Heart right ventricle (tissue), 16 donors: ENCODE results near the gene MOGAT1. TPM values are rescaled to one million over a fixed set of nuclear protein-coding genes. Genes with fewer than 3 reads are reported as not detected.

Source experiments
- ATAC-seq, 8 donors: fragments of 200-7000 bp; cut with Tn5 transposase; one replicate each; pipeline ENCODE4 v1.9.1; 2020; ENCODE audit warnings: mild to moderate bottlenecking in 8 of 8, moderate library complexity in 8 of 8, moderate number of reproducible peaks in 1 of 8
- DNase-seq, 2 donors: peaks; one replicate each; pipeline ENCODE4 v3.0.0-alpha.2; 2020
- H3K27ac ChIP-seq, 10 donors: fragments of 200-600 bp; sonication (generic) in 2 of 10; one replicate each; pipeline versions ENCODE4 v1.5.0 to v1.8.0; 2020 to 2022; ENCODE audit warnings: mild to moderate bottlenecking in 3 of 10
- H3K27me3 ChIP-seq, 7 donors: fragments of 200-600 bp; one replicate each; pipeline ENCODE4 v1.8.0; 2021 to 2022; ENCODE audit warnings: mild to moderate bottlenecking in 2 of 7
- H3K36me3 ChIP-seq, 9 donors: fragments of 200-600 bp; sonication (generic) in 1 of 9; one replicate each; pipeline versions ENCODE4 v1.5.0 to v1.8.0; 2020 to 2022; ENCODE audit warnings: mild to moderate bottlenecking in 2 of 9
- H3K4me1 ChIP-seq, 9 donors: fragments of 200-600 bp; sonication (generic) in 1 of 9; one replicate each; pipeline versions ENCODE4 v1.5.0 to v1.8.0; 2020 to 2022; ENCODE audit warnings: mild to moderate bottlenecking in 4 of 9
- H3K4me3 ChIP-seq, 10 donors: fragments of 200-600 bp; sonication (generic) in 2 of 10; one replicate each; pipeline versions ENCODE4 v1.5.0 to v1.8.0; 2020 to 2022; ENCODE audit warnings: mild to moderate bottlenecking in 7 of 10, moderate library complexity in 2 of 10
- H3K9me3 ChIP-seq, 11 donors: fragments of 200-600 bp in 10 of 11; sonication (generic) in 2 of 11; one replicate each; pipeline versions ENCODE4 v1.5.0 to v1.8.0; 2013 to 2022; ENCODE audit warnings: mild to moderate bottlenecking in 2 of 11, control low read depth in 1 of 11, moderate library complexity in 1 of 11
- WGBS, 2 donors: extraction: QIAGEN DNeasy Blood & Tissue Kit; methylation state at CpG; one replicate each; pipeline ENCODE4 v1.1.7; 2013; ENCODE audit warnings: inconsistent platforms in 1 of 2; 5-methylcytosine and 5-hydroxymethylcytosine counted together
- intact Hi-C, 10 donors: fragments of 100-400 bp; cut with DNase I; formaldehyde crosslinking; loops; one replicate each; pipeline versions ENCODE4 v1.11.1 to v1.14.2; 2022
- polyA plus RNA-seq, 2 donors: library from polyadenylated mRNA; stranded (reverse); fragments of 200-250 nt; gene quantifications; one replicate each; pipeline ENCODE4 v1.2.3, GENCODE V29; 2013
- total RNA-seq, 10 donors: library from RNA; stranded (reverse); fragmentation: NEBNext Ultra II Directional in 3 of 10; extraction: Animal tissue kit (Norgen Biotek cat#: 25700) in 3 of 10; gene quantifications; one replicate each; pipeline versions ENCODE4 v1.2.1 to v1.2.4, GENCODE V29; 2021 to 2023
- TF ChIP-seq, protein P1 (sequence below), 9 donors: fragments of 200-600 bp; sonication (generic) in 2 of 9; IDR thresholded peaks; one replicate each; pipeline versions ENCODE4 v1.5.0 to v1.8.0; 2021 to 2022; ENCODE audit warnings: antibody characterized with exemption in 9 of 9, mild to moderate bottlenecking in 5 of 9, moderate library complexity in 1 of 9
- donor health status: Arrhythmogenic right ventricular cardiomyopathy.
- donor health status: ischemic (EF 13 %, LVEDD 7.1; RV severe dilation, severe dysfunction).
- donor health status: healthy with polysubstance abuse.
- donor health status: DM: no; HTN: yes; CAD: no.
- donor health status: DM: no; HTN: no; CAD: no.
- donor health status: ischemic (EF 25% LVEDD 6.9; RV normal size, moderate dysfunction).
- donor health status: ischemic (EF 25% LVEDD 5.7; RV mildly dilated, moderate dysfunction).
- donor health status: healthy.
- donor health status: DM: yes; HTN: yes; CAD: no.
- donor health status: Ischemic cardiomyopathy.
- donor health status: ischemic (EF 35%, LVEDD 5.7; RV mildly dilated, moderate dysfunction).
- donor health status: nonischemic (EF 11% LVEDD 7.7; RV severe dilation, severe dysfunction).
- donor health status: DM: yes; HTN: yes; CAD: no.
- donor health status: PGD.
- donor health status: ischemic (EF 29% LVEDD 5.4; RV normal size, mild dysfunction).
- donor health status: nonischemic (EF 23%, LVEDD 6.1; RV moderate dilation, normal function).

MOGAT1 gene
- total and polyA plus RNA-seq, 12 donors, result 0.07 to 0.93 (median 0.56) TPM; not detected in 3

DNA sequence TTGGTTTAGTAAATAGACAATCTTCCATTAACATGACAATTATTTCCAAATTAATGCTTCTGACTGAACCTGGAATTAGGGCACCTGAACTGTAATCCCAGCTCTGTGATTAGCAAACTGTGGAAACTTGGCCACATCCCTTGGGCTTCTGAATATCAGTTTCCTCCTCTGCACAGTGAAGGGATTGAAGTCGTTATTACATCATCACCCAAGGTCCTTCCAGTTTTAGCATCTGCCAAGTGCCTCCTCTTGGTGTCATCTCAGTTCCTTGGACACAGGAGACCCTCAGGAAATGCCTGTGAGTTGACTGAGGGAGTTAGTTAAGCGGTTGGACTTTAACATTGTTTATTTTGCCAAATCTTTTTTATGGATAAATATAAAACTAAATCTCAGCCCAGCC is 64.8 kb downstream of the MOGAT1 start:
- H3K27me3 ChIP-seq, result no peaks in the 10 kb centered on the region
- TF ChIP-seq, protein P1, sequence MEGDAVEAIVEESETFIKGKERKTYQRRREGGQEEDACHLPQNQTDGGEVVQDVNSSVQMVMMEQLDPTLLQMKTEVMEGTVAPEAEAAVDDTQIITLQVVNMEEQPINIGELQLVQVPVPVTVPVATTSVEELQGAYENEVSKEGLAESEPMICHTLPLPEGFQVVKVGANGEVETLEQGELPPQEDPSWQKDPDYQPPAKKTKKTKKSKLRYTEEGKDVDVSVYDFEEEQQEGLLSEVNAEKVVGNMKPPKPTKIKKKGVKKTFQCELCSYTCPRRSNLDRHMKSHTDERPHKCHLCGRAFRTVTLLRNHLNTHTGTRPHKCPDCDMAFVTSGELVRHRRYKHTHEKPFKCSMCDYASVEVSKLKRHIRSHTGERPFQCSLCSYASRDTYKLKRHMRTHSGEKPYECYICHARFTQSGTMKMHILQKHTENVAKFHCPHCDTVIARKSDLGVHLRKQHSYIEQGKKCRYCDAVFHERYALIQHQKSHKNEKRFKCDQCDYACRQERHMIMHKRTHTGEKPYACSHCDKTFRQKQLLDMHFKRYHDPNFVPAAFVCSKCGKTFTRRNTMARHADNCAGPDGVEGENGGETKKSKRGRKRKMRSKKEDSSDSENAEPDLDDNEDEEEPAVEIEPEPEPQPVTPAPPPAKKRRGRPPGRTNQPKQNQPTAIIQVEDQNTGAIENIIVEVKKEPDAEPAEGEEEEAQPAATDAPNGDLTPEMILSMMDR (IDR thresholded peaks at IDR 0.05), result no peak
- 38 to 55% methylated on average over 2 of the region's 2 CpGs for WGBS, 2 donors
- ATAC-seq (peak in 7 of 8 donors; percentile 64 to 86 (median 77)), DNase-seq (peak in 1 of 2 donors; percentile 33)
- H3K4me3 ChIP-seq, result no peak overlapping the region
- intact Hi-C loops, result loop anchor here in 1 of 10 donors (5.0 kb wide), 1 partner anchor 51 kb away; no protein-coding TSS in a partner anchor
- no peaks in the 10 kb centered on the region for H3K36me3 ChIP-seq
- H3K9me3 ChIP-seq, result peaks cover 0 to 7% (median 0%) of the 10 kb centered on the region in 11 donors
- no peak overlapping the region for H3K27ac ChIP-seq
- peaks cover 0 to 40% (median 19%) of the 10 kb centered on the region in 9 donors for H3K4me1 ChIP-seq

DNA sequence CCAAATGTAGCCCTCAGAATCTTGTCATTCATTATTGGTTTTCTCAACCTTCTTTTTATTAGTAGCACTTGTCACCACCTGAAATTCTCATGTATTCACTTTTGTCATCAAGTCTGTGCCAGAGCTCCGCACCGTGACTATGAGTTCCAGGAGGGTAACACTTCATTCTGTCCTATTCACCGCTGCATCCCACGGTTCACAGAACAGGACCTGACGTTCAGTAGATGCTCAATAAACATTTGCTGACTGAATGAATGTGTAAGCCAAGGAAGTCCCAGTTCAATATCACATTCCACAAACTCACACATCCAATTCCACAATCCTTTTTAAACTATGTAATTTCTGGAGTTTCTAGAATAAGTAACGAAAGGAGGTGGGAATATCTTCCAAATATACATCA is 65.5 kb downstream of the MOGAT1 start:
- ATAC-seq (no peak), DNase-seq (no peak)
- Histone ChIP-seq H3K36me3 (no peaks in the 10 kb centered on the region), H3K4me1 (peaks cover 0 to 38% (median 19%) of the 10 kb centered on the region in 9 donors), H3K27ac (no peak overlapping the region), H3K9me3 (peaks cover 0 to 2% (median 0%) of the 10 kb centered on the region in 11 donors), H3K27me3 (no peaks in the 10 kb centered on the region), H3K4me3 (no peak overlapping the region)
- intact Hi-C loops, result loop anchor here in 1 of 10 donors (5.0 kb wide), 1 partner anchor 50 kb away; no protein-coding TSS in a partner anchor
- WGBS, 2 donors, result 82 to 84% methylated on average over 6 of the region's 6 CpGs
- TF ChIP-seq, protein P1 (IDR thresholded peaks at IDR 0.05), result no peak

DNA sequence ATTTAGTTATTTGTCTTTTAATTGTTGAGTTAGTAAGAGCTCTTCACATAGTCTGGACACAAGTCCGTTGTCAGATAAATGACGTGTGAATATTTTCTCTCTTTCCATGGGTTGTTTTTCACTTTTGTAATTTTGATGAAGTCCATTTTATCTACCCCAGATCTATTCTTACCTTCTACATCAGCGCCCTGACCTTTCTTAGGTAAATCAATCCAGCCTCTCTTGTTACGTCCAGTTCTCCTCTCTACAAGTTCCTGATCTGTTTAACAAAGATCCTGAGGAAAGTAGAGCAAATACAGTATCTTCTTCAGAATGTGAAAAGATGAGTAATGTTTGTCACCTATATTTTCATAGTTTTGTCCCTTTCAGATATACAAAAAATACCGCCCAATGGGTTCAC is 66.9 kb downstream of the MOGAT1 start:
- intact Hi-C loops, result loop anchor here in 1 of 10 donors (5.0 kb wide), 1 partner anchor 49 kb away; no protein-coding TSS in a partner anchor
- Histone ChIP-seq H3K4me3 (no peak overlapping the region), H3K4me1 (peaks cover 0 to 43% (median 21%) of the 10 kb centered on the region in 9 donors), H3K9me3 (no peaks in the 10 kb centered on the region), H3K27ac (no peak overlapping the region), H3K36me3 (no peaks in the 10 kb centered on the region), H3K27me3 (no peaks in the 10 kb centered on the region)
- 96 to 98% methylated on average over 5 of the region's 5 CpGs for WGBS, 2 donors
- TF ChIP-seq, protein P1 (IDR thresholded peaks at IDR 0.05), result no peak
- ATAC-seq (no peak), DNase-seq (no peak)

DNA sequence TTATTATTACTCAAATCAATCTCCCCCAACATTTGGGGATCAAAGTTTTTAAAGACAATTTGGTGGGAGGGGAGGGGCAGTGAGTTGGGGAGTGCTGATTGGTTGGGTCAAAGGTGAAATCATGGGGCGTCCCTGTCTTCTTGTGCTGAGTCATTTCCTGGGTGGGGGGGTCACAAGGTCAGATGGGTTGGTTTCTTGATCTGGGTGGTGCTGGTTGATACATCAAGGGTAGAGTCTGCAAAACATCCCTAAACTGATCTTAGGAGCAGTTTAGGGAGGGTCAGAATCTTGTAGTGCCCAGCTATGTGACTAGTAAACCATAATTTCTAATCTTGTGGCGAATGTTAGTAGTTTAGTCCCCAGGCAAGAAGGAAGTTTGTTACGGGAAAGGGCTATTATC is 67.4 kb downstream of the MOGAT1 start:
- intact Hi-C loops, result loop anchor here in 1 of 10 donors (5.0 kb wide), 1 partner anchor 48 kb away; no protein-coding TSS in a partner anchor
- no peaks in the 10 kb centered on the region for H3K27me3 ChIP-seq
- DNase-seq (no peak), ATAC-seq (no peak)
- no peaks in the 10 kb centered on the region for H3K36me3 ChIP-seq
- H3K4me3 ChIP-seq, result no peak overlapping the region
- 61 to 82% methylated on average over 3 of the region's 3 CpGs for WGBS, 2 donors
- H3K27ac ChIP-seq, result no peak overlapping the region
- peaks cover 0 to 46% (median 22%) of the 10 kb centered on the region in 9 donors for H3K4me1 ChIP-seq
- H3K9me3 ChIP-seq, result no peaks in the 10 kb centered on the region
- TF ChIP-seq, protein P1 (IDR thresholded peaks at IDR 0.05), result no peak
